HG03521 (cell line): ENCODE data around the gene CD37.

Experiments used
- ATAC-seq: cut with Tn5 transposase; IDR thresholded peaks from one replicate; pipeline ENCODE4 v1.9.1; 2021; ENCODE audit warnings: mild to moderate bottlenecking, moderate library complexity; ENCODE audit not compliant: unreplicated experiment

Gene CD37

DNA sequence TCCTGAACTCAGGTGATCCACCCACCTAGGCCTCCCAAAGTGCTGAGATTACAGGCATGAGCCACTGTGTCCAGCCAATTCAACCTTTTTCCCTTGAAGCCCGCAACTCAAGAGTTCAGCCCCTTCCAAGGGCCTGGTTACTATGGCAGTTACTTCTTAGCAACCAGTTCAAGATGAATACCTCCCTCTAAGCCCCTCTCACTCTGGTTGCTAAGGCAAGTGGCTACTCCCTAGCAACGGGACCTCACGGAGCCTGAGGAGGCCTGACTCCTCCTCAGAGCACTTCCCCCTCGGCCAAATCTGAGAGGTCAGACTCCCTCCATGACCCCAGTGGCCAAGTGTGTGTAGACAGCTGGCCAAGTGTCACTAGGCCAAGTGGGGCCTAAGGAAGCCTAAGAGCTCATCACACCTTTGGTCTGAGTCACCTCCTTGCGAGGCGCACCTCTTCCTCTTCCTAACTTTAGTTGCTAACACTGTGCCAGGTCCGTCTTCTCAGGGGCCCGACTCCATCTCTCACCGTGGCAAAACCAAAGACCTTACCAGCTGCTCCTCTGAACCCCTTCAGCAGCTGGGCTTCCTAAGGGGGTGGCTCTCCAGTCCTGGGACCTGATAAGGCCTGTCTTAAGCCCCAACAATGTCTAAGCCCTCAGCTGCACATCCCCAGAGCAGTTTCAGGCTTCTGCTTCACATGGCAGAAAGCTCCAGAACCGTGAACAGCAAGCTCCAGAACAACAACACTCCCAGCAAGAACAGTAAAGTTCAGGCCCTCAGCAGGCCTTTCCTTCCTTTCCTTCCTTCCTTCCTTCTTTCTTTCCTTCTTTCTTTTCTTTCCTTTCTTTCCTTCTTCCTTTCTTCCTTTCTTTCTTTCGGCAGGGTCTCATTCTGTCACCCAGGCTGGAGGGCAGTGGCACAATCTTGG lies 9.6 kb downstream of the CD37 start:
- no peak for ATAC-seq

DNA sequence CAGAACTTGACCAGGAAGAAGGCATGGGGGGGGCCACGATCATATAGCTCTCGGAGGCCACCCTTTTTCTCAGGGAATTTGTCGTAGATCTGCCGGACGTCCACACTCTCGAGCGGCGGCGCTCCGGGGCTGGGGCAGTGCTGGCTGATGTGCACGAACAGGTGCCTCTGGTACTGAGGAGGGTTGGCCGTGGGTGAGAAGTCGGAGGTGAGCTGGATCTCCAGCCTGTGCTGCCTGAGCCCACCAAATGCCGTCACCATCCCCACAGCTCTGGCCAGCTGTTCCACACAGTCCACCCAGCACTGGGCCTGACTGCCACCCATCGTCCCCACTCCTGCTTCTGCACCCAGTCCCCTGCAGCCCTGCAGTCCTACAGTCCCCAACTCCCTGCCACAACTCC lies 12.0 kb downstream of the CD37 start:
- ATAC-seq: no peak

DNA sequence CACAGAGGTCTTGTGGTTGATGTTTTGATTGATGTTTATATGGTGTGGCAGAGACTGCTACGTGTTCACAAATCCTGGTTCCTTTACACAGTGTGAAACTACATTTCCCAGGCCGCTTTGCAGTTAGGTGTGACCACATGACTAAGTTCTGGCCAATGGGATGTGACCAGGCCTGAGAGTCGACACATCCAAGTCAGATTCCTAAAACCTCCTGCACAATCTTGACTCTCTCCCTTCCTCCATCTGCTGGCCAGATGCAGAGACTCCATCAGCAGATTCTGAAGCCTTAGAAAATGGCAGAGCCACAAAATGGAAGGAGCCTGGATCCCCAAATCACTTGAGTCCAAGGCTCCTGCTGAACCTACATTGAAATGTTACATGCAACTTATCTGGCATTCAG lies 12.6 kb downstream of the CD37 start:
- no peak for ATAC-seq

DNA sequence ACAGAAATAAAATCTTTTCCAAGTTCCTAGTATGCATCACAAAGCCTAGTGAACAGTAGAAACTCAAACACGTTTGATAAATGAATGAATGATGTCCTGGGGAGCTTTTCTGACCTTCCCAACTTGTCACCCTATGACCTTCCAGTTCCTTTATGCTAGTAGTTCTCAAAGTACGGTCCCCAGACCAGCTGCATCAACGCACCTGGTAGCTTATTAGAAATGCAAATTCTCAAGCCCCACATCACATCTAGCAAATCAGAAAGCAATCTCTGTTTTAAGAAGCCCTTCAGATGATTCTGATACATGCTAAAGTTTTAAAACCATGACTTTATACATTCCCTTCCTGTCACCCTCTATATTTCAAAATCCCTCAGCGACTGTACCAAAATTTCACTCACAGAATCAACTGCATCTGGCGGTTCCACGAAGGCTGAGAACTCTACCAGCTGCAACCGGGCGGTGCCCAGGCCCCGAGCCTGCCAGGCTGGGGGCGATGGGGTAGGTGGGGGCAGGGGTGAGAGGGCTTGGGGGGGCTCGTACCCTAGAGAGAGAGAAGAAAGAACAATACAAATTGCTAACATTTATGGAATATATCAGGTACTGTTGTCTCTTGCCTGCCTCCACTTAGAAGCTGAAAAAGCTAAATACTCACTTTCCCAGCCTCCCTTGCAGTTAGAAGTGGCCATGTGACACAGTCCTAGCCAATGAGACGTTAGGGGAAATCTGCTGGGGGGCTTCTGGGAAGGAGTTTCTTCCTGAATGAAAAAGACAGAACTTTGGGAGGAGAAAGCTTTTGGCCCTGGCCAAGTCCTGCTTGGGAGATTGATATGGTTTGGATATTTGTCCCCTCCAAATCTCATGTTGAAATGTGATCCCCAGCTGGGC lies 13.3 kb downstream of the CD37 start:
- ATAC-seq: no peak

GRCh38 chr19:49349567-49349966 lies 14.4 kb downstream of the CD37 start:
- ATAC-seq: no peak

GRCh38 chr19:49355909-49356353 lies 20.7 kb downstream of the CD37 start:
- no peak for ATAC-seq

- no peak for ATAC-seq
These were observed 21.2 kb downstream of the CD37 start for GRCh38 chr19:49356382-49356781.

GRCh38 chr19:49357186-49357585 lies 22.0 kb downstream of the CD37 start:
- no peak for ATAC-seq

DNA sequence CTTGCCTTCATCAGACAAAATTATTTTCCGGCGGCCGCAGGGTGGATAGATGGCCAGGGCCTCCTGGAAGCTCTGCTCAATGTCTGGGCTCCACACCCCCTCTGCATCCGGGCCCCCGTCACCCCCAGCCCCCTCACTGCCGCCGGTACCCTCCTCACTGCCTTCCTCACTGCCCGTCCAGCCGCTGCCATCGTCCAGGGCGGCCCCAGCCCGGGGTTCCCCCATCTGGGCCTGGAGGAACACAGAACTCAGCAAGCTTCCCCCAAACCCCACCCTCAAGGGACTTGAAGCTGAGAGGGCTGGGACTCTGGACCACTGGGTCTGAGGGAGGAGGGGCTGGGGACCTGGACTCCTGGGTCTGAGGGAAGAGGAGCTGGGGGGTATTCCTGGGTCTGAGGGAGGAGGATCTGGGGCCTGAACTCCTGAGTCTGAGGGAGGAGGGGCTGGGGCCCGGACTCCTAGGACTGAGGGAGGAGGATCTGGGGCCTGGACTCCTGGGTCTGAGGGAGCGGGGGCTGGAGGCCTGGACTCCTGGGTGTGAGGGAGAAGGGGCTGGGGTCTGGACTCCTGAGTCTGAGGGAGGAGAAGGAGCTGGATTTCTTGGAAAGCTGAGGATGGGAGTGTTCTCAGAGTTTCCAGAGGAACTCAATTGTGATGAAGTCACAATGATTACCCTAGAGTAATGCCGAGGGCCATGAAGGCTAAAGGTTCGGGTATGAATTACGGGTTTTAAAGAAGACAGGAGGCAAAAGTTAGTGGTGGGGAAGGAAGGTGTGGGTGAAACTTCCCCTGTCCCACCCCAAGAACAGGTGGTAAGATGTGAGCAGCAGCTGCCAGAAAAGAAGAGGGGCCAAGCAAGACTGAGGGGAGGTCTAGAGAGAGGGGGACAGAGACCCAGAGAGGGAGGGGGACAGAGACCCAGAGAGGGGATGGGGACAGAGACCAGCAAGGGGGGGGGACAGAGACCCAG lies 24.9 kb downstream of the CD37 start:
- ATAC-seq: no peak

DNA sequence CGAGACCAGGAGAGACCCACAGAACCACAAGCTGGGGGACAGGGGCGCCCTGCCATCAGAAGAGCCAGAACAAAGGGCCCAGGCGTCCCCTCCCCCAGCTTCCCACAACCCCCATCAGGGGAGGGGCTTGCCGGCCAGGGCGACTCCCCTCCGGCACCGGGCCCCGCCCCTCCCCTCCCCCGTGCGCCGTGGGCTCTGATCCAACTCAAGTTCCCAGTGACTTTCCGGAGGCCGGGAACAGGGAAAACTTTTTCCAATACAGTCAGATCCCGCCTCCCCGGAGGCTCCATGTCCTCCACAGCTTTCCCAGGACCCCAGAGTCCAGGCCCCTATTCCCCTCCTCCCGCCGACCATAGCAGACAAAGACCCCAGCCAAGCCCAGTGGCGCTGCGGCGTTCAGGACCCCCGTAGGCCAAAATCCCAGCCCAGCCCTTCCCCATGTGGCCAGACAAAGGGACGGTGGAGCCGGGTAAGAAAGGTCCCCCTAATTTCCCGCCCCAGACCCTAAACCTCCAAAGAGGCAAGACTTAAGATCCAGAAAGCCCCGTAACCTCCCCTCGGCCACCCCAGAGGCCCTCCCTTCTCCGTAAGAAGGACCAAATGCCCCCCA lies 26.3 kb downstream of the CD37 start:
- no peak for ATAC-seq

- ATAC-seq: no peak
These were observed 27.1 kb downstream of the CD37 start, which contains the start of gene TEAD2 for GRCh38 chr19:49362048-49362928. Gene TEAD2 (minus strand): TSS chr19:49362416. CDS start chr19:49360075, 2,341 bp downstream.

DNA sequence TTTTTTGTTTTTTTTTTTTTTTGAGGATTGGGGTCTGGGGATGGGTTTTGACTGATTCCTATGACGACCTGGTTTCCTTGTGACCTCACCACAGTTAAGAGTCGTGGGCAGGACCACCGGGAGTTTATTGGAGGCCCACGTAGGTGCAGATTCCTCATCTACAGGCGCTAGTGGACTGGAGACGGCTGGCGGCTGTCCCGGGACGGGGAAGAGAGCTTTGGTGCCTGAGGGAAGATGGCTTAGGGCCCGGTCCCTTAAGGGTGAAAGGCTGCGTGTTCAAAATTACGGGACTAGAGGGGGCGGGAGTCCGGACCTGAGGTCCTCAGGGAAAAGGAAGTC lies 27.7 kb downstream of the CD37 start:
- ATAC-seq: no peak

- peak; percentile 68 for ATAC-seq
These were observed 28.3 kb downstream of the CD37 start, which contains the start of gene DKKL1 for GRCh38 chr19:49363268-49364082. Gene DKKL1 (plus strand): TSS chr19:49363877. CDS start chr19:49363999, 122 bp downstream.

GRCh38 chr19:49364083-49364737 lies 29.0 kb downstream of the CD37 start:
- no peak for ATAC-seq

- ATAC-seq: no peak
These were observed 30.9 kb downstream of the CD37 start for GRCh38 chr19:49366110-49366509.

DNA sequence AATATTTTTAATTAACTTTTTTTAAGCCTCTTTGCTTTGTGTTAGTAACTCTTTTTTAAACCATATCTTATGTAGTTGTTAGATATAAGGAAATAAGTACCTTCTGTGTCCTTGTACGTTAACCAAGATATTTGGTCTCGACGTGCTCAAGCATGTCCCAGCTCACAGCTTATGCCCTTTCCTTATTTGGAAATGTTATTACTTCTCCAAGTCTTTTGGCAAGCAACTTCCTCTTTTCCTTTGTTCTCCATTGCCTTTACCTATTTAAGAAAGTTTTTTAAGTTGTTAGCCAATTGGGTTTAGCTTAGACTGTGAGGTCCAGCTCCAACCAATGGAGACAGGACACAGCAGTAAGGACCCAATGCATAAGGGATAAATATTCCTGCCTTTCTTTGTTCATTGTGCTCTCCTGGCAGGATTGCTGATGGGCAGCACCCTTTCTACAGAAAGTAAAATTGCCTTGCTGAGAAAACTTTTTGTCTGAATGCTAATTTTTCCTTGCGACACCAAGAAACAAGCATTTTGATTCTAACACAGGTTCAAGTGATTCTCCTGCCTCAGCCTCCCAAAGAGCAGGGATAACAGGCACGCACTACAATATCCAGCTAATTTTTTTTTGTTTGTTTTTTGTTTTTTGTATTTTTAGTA lies 33.6 kb downstream of the CD37 start:
- ATAC-seq: no peak

- ATAC-seq: no peak
These were observed 36.0 kb downstream of the CD37 start for GRCh38 chr19:49371184-49371583.
